Gastrocnemius medialis (tissue), 4 donors: ENCODE data around the gene LTBP1.

Experiments used
- POLR2A ChIP-seq, 2 donors: fragments of 450-650 bp; IDR thresholded peaks; one replicate each; pipeline ENCODE4 v1.6.1; 2017; ENCODE audit warnings: antibody characterized with exemption in 2 of 2, mild to moderate bottlenecking in 2 of 2, moderate library complexity in 2 of 2
- TF ChIP-seq, protein P1 (sequence below), 5 experiments: fragments of 450-650 bp in 3 of 5; fragments of 200-600 bp in 2 of 5; sonication (generic) in 2 of 5; IDR thresholded peaks in 4 of 5; conservative IDR thresholded peaks in 1 of 5; 1 replicate in 4 of 5; 2 replicates in 1 of 5; pipeline ENCODE4 v1.5.1; 2016 to 2019; ENCODE audit warnings: antibody characterized with exemption in 5 of 5, mild to moderate bottlenecking in 3 of 5, moderate library complexity in 3 of 5

DNA sequence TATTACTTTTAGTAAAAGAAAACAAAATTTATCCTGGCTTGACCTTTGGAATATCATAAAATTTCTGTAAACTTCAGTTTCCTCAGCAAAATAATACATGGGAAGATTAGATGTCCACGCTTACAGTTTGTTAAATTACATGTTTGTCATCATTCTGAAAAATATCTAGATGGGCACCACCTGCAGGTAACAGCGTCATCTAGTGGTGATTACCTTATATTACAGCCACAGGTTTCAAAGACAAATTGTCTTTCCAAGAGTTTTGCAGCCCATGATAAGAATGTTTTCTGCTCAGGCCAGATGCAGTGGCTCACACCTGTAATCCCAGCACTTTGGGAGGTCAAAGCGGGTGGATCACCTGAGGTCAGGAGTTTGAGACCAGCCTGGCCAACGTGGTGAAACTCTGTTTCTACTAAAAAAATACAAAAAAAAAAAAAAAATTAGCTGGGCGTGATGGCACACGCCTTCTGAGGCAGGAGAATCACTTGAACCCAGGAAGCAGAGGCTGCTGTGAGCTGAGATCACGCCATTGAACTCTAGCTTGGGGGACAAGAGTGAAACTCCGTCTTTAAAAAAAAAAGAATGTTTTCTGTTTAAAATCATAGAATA lies 433.4 kb downstream of the LTBP1 start:
- TF ChIP-seq POLR2A (IDR thresholded peaks at IDR 0.05): no peak
- TF ChIP-seq, protein P1, sequence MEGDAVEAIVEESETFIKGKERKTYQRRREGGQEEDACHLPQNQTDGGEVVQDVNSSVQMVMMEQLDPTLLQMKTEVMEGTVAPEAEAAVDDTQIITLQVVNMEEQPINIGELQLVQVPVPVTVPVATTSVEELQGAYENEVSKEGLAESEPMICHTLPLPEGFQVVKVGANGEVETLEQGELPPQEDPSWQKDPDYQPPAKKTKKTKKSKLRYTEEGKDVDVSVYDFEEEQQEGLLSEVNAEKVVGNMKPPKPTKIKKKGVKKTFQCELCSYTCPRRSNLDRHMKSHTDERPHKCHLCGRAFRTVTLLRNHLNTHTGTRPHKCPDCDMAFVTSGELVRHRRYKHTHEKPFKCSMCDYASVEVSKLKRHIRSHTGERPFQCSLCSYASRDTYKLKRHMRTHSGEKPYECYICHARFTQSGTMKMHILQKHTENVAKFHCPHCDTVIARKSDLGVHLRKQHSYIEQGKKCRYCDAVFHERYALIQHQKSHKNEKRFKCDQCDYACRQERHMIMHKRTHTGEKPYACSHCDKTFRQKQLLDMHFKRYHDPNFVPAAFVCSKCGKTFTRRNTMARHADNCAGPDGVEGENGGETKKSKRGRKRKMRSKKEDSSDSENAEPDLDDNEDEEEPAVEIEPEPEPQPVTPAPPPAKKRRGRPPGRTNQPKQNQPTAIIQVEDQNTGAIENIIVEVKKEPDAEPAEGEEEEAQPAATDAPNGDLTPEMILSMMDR (IDR thresholded peaks at IDR 0.05 in 4 of 5, conservative IDR thresholded peaks at IDR 0.05 in 1 of 5): peak; percentile 38 to 63 (median 43)
